ENCODE data around the gene NEDD4L.

Gene NEDD4L

GRCh38 chr18:58241877-58242276, 197.9 kb downstream of the NEDD4L start:
- TF ChIP-seq CTCF (IDR thresholded peaks at IDR 0.05; ENCODE audit: borderline replicate concordance, insufficient read depth, low read depth, low read length): no peak
- no peak overlapping the region for H3K4me3 ChIP-seq (ENCODE audit: low read depth, low read length)

GRCh38 chr18:58242435-58242834, 198.4 kb downstream of the NEDD4L start:
- no peak for TF ChIP-seq CTCF (IDR thresholded peaks at IDR 0.05; ENCODE audit: borderline replicate concordance, insufficient read depth, low read depth, low read length)
- no peak overlapping the region for H3K4me3 ChIP-seq (ENCODE audit: low read depth, low read length)

- no peak overlapping the region for H3K4me3 ChIP-seq (ENCODE audit: low read depth, low read length)
- no peak for TF ChIP-seq CTCF (IDR thresholded peaks at IDR 0.05; ENCODE audit: borderline replicate concordance, insufficient read depth, low read depth, low read length)
Measured at GRCh38 chr18:58242968-58243367, 198.9 kb downstream of the NEDD4L start.

GRCh38 chr18:58243401-58243800, 199.4 kb downstream of the NEDD4L start:
- TF ChIP-seq CTCF (IDR thresholded peaks at IDR 0.05; ENCODE audit: borderline replicate concordance, insufficient read depth, low read depth, low read length): no peak
- H3K4me3 ChIP-seq (ENCODE audit: low read depth, low read length): no peak overlapping the region

GRCh38 chr18:58247363-58247834, 203.4 kb downstream of the NEDD4L start:
- TF ChIP-seq CTCF (IDR thresholded peaks at IDR 0.05; ENCODE audit: borderline replicate concordance, insufficient read depth, low read depth, low read length): no peak
- H3K4me3 ChIP-seq (ENCODE audit: low read depth, low read length): no peak overlapping the region

- no peak overlapping the region for H3K4me3 ChIP-seq (ENCODE audit: low read depth, low read length)
- no peak for TF ChIP-seq CTCF (IDR thresholded peaks at IDR 0.05; ENCODE audit: borderline replicate concordance, insufficient read depth, low read depth, low read length)
Measured at GRCh38 chr18:58249712-58250111, 205.7 kb downstream of the NEDD4L start.

GRCh38 chr18:58251416-58251815, 207.4 kb downstream of the NEDD4L start:
- H3K4me3 ChIP-seq (ENCODE audit: low read depth, low read length): no peak overlapping the region
- TF ChIP-seq CTCF (IDR thresholded peaks at IDR 0.05; ENCODE audit: borderline replicate concordance, insufficient read depth, low read depth, low read length): no peak
